ENCODE data around the gene NOL9. TPM values are rescaled to one million over a fixed set of nuclear protein-coding genes. Genes with fewer than 3 reads are reported as not detected.
A peak's percentile ranks its signal among the peaks of the same experiment; 100 is the strongest.

NOL9 gene
- total and polyA plus RNA-seq, 2 of the 13 experiments (the other 11 are each of a cell fraction or from before 2014, with no cell fraction given): 18.0 to 24.7 TPM

DNA sequence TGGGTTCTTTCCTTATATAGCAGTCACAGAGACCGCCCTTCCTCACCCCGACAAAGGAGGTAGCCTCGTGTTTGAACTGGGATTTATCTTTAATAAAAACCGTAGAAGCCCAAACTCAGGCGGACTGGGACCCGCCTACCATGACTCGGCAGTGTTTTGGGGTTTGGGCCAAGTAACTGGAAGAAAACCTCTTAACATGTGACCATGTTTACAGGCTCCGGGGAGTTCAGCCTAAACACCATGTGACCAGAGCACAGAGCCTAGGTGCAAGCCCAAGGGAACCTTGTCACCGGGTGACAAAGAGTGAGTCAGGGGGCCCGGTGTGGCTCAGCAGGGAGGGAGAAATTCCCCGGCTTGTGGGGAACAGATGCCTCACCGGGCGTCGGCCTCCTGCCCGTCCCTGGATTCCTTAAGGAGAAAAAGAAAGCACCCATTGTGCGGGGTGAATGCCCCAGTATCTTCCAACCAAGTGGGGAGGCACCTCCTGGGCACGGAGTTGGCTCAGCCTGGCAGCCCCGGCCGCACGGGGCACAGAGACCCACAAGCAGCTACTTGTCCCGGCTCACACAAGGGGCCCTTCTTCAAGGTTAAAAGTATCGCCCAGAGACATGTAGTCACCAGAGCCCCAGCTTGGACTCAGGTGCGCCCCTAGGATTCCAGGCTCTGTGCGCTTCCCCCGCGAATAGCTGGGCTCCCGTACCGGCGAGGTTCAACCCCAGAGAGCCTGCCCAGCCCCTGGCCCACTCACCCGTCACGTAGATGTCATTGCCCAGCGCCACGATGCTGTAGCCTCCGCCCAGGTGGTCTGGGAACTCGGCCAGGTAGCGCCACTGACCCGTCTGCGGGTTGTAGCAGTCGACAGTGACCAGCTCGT is 47.0 kb upstream of the NOL9 start (continued):
- peak; percentile 7; the same call in 1 of the 2 replicates for TF ChIP-seq CREB1 (IDR thresholded peaks at IDR 0.05)
- peak; percentile 61 for TF ChIP-seq CREB1 (CRISPR knock-in tag; IDR thresholded peaks at IDR 0.05)
- 0 out of 2 replicates have a peak, but pooled peaks have one; percentile 5 for TF ChIP-seq YEATS4 (CRISPR knock-in tag; IDR thresholded peaks at IDR 0.05; ENCODE audit: borderline replicate concordance)
- peak; percentile 2; the same call in 1 of the 2 replicates for TF ChIP-seq CENPT (CRISPR knock-in tag; IDR thresholded peaks at IDR 0.05; ENCODE audit: low read depth)
- TF ChIP-seq RFX5 (IDR thresholded peaks at IDR 0.05; ENCODE audit: low read depth, low read length): no peak
- TF ChIP-seq ELF3 (CRISPR knock-in tag; IDR thresholded peaks at IDR 0.05): 0 out of 2 replicates have a peak, but pooled peaks have one; percentile 40
- TF ChIP-seq ZNF317 (CRISPR knock-in tag; IDR thresholded peaks at IDR 0.05): 0 out of 2 replicates have a peak, but pooled peaks have one; percentile 31
- TF ChIP-seq HNRNPL (IDR thresholded peaks at IDR 0.05; ENCODE audit: low read depth, low read length): peak; percentile 91
- TF ChIP-seq NR3C1 (CRISPR knock-in tag; IDR thresholded peaks at IDR 0.05): no peak
- TF ChIP-seq, protein P1, sequence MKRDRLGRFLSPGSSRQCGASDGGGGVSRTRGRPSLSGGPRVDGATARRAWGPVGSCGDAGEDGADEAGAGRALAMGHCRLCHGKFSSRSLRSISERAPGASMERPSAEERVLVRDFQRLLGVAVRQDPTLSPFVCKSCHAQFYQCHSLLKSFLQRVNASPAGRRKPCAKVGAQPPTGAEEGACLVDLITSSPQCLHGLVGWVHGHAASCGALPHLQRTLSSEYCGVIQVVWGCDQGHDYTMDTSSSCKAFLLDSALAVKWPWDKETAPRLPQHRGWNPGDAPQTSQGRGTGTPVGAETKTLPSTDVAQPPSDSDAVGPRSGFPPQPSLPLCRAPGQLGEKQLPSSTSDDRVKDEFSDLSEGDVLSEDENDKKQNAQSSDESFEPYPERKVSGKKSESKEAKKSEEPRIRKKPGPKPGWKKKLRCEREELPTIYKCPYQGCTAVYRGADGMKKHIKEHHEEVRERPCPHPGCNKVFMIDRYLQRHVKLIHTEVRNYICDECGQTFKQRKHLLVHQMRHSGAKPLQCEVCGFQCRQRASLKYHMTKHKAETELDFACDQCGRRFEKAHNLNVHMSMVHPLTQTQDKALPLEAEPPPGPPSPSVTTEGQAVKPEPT (CRISPR knock-in tag; IDR thresholded peaks at IDR 0.05; ENCODE audit: low read depth): peak; percentile 20; the same call in 1 of the 2 replicates
- TF ChIP-seq, protein P2, sequence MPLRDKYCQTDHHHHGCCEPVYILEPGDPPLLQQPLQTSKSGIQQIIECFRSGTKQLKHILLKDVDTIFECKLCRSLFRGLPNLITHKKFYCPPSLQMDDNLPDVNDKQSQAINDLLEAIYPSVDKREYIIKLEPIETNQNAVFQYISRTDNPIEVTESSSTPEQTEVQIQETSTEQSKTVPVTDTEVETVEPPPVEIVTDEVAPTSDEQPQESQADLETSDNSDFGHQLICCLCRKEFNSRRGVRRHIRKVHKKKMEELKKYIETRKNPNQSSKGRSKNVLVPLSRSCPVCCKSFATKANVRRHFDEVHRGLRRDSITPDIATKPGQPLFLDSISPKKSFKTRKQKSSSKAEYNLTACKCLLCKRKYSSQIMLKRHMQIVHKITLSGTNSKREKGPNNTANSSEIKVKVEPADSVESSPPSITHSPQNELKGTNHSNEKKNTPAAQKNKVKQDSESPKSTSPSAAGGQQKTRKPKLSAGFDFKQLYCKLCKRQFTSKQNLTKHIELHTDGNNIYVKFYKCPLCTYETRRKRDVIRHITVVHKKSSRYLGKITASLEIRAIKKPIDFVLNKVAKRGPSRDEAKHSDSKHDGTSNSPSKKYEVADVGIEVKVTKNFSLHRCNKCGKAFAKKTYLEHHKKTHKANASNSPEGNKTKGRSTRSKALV (CRISPR knock-in tag; IDR thresholded peaks at IDR 0.05): peak; percentile 9; the same call in 1 of the 2 replicates
- 0 out of 2 replicates have a peak, but pooled peaks have one; percentile 19 for TF ChIP-seq GATAD2A (CRISPR knock-in tag; IDR thresholded peaks at IDR 0.05)
- no peak for TF ChIP-seq ZMAT3 (CRISPR knock-in tag; conservative IDR thresholded peaks at IDR 0.05)
- TF ChIP-seq, protein P3, sequence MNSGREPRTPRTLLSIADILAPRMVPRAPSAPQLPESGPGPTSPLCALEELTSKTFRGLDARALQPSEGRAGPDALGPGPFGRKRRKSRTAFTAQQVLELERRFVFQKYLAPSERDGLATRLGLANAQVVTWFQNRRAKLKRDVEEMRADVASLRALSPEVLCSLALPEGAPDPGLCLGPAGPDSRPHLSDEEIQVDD (CRISPR knock-in tag; IDR thresholded peaks at IDR 0.05; ENCODE audit: borderline replicate concordance): no peak; the same call in 1 of the 2 replicates
- TF ChIP-seq RARG (CRISPR knock-in tag; IDR thresholded peaks at IDR 0.05; ENCODE audit: low read depth): 0 out of 2 replicates have a peak, but pooled peaks have one; percentile 24
- TF ChIP-seq ZNF598 (CRISPR knock-in tag; IDR thresholded peaks at IDR 0.05; ENCODE audit: borderline replicate concordance): no peak
- TF ChIP-seq POLR2AphosphoS5 (IDR thresholded peaks at IDR 0.05; ENCODE audit: low read depth, low read length): peak; percentile 42; the same call in 1 of the 2 replicates
- TF ChIP-seq CBX2 (IDR thresholded peaks at IDR 0.05; ENCODE audit: low read depth, low read length): no peak
- no peak for TF ChIP-seq CBX2 (CRISPR knock-in tag; IDR thresholded peaks at IDR 0.05; ENCODE audit: low read depth)
- TF ChIP-seq, protein P4, sequence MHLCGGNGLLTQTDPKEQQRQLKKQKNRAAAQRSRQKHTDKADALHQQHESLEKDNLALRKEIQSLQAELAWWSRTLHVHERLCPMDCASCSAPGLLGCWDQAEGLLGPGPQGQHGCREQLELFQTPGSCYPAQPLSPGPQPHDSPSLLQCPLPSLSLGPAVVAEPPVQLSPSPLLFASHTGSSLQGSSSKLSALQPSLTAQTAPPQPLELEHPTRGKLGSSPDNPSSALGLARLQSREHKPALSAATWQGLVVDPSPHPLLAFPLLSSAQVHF (CRISPR knock-in tag; IDR thresholded peaks at IDR 0.05): 0 out of 2 replicates have a peak, but pooled peaks have one; percentile 29
- TF ChIP-seq, protein P5, sequence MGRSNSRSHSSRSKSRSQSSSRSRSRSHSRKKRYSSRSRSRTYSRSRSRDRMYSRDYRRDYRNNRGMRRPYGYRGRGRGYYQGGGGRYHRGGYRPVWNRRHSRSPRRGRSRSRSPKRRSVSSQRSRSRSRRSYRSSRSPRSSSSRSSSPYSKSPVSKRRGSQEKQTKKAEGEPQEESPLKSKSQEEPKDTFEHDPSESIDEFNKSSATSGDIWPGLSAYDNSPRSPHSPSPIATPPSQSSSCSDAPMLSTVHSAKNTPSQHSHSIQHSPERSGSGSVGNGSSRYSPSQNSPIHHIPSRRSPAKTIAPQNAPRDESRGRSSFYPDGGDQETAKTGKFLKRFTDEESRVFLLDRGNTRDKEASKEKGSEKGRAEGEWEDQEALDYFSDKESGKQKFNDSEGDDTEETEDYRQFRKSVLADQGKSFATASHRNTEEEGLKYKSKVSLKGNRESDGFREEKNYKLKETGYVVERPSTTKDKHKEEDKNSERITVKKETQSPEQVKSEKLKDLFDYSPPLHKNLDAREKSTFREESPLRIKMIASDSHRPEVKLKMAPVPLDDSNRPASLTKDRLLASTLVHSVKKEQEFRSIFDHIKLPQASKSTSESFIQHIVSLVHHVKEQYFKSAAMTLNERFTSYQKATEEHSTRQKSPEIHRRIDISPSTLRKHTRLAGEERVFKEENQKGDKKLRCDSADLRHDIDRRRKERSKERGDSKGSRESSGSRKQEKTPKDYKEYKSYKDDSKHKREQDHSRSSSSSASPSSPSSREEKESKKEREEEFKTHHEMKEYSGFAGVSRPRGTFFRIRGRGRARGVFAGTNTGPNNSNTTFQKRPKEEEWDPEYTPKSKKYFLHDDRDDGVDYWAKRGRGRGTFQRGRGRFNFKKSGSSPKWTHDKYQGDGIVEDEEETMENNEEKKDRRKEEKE (IDR thresholded peaks at IDR 0.05): no peak
- peak; percentile 71; the same call in 1 of the 2 replicates for TF ChIP-seq ZNF790 (CRISPR knock-in tag; IDR thresholded peaks at IDR 0.05; ENCODE audit: borderline replicate concordance)
